Hematopoietic multipotent progenitor cell treated with erythropoietin and hydrocortisone succinate and interleukin-3 and kit ligand, for 15 days (in vitro differentiated cells): ENCODE data around the gene CYYR1.

Experiments used
- DNase-seq: peaks from one replicate; pipeline ENCODE4 v3.0.0-alpha.2; 2015; ENCODE audit warnings: low spot score

Gene CYYR1

GRCh38 chr21:26572702-26573381 lies at the start of gene CYYR1:
Gene CYYR1 (minus strand): TSS chr21:26573286. CDS start chr21:26572940, 346 bp downstream.
- no peak for DNase-seq

- DNase-seq, result no peak
Measured at GRCh38 chr21:26617176-26617575, 44.1 kb upstream of the CYYR1 start.

- no peak for DNase-seq
Measured at GRCh38 chr21:26614251-26614650, 41.2 kb upstream of the CYYR1 start.

GRCh38 chr21:26599261-26599660 lies 26.2 kb upstream of the CYYR1 start:
- DNase-seq, result no peak

- DNase-seq, result no peak
Measured at GRCh38 chr21:26597981-26598380, 24.9 kb upstream of the CYYR1 start.

DNA sequence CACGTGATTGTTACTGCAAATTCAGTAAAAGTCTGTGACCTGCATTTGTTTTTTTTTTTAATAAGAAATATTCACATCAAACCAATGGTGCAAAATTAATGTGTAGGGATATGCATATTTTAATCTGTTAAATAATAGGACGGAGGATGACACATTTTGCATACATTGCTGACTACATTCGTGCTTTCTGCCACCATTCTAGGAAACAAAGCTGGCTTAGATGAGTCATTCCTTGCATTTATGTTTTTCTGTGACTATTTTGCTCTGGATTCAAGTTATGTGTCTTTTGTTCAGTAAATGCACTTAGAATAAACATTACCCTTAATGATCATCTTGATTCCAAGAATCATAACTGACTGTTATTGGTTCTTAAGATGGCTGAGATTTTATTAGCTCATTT lies 23.9 kb upstream of the CYYR1 start:
- DNase-seq, result no peak

DNA sequence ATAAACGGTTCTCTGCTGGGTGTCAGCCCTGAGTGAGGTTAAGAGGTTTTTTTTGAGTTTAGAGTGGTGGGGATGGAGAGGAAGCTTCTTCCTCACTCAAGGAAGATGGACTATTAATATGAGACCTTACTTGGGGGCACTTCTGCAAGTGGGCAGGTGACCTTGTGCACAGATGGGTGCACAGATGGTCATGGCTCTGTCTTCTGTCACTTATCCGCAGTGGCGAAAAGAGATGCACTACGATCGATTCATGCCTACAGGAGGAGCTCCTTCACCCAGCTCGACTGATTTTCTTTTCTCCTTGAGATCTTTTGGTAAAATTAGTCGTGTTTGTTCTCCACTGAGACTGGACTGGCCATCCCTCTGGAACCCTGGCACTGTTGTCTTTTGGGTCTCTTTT lies 22.9 kb upstream of the CYYR1 start:
- no peak for DNase-seq

DNA sequence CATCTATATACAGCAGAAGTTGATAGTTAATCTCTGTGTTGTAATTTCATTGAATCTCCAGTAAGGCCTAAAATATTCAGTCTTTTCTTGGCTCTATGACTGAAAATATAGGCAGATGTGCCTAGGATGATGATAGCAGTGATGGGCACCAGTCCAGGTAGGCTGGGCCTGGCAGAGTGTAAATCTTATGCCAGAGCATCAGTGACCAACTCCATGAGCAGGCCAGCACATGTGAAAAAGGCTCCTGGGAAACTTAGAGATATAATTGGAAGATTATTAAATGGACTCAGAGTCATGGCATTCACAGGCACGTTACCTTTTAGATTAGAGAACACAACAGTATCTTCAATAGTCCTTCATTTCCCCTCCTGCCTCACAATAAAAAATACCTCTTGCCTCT lies 20.7 kb upstream of the CYYR1 start:
- no peak for DNase-seq

GRCh38 chr21:26591543-26591942 lies 18.5 kb upstream of the CYYR1 start:
- DNase-seq, result no peak

GRCh38 chr21:26588446-26588845 lies 15.4 kb upstream of the CYYR1 start:
- DNase-seq, result no peak

DNA sequence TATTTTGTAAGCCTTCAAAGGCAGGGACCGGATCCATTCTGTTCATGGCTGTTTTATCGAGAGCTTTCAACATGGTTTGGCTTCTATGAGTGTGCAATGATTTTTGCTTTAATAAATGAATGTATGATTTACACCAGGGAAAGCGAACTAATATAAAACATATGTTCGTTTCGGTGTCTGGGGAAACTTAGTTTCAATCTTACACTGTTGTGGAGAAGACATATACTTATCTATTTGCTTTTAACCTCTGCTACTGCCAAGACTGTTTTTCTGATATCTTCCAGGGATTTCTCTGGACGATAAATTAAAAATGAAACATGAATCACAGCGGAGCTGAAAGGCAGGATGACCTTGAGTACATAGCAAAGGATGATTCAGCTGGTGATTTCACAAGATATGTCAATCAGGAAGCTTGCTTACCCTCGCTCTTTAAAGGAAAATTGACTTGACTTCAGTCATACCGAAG lies 14.7 kb upstream of the CYYR1 start:
- no peak for DNase-seq

GRCh38 chr21:26583769-26584168 lies 10.7 kb upstream of the CYYR1 start:
- no peak for DNase-seq

DNA sequence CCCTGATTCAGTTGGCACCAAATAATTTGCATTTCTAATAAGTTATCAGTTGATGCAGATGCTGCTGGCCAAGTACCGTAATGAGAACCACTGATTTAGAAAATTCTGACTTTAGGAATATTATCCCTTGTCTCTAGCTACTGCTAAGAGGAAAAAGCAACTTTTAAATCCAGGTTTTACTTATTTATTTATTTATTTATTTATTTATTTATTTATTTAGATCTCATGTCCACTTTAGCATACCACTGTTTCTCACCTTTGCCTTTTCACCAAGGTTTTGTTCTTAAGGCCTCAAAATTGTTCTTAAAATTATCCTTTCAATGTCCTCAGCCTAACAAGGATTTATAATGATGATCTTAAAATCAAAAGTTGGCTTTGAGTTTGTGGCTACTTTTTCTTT lies 8.7 kb upstream of the CYYR1 start:
- no peak for DNase-seq

GRCh38 chr21:26572076-26572701 lies 897 bp downstream of the CYYR1 start:
- DNase-seq, result no peak

GRCh38 chr21:26570203-26570602 lies 2.9 kb downstream of the CYYR1 start:
- no peak for DNase-seq

DNA sequence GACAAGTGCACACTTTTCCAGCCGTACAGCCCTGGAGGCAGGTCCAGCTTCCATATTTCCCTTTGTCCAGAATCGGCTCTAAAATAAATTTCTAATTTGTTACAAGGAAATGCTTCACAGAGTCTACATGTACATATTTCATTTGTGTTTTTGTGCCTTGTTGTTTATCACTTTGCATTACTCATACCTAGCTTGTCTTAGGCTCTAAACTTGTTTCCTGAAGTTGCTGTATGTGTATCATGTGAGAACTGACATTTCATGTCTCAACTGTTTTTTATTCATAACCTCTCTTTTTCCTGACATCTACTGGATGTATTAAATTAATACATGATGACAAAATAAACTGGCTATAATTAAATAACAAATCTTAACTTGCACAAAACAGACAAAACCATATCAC lies 7.5 kb downstream of the CYYR1 start:
- no peak for DNase-seq

GRCh38 chr21:26565111-26565510 lies 8.0 kb downstream of the CYYR1 start:
- DNase-seq, result no peak

DNA sequence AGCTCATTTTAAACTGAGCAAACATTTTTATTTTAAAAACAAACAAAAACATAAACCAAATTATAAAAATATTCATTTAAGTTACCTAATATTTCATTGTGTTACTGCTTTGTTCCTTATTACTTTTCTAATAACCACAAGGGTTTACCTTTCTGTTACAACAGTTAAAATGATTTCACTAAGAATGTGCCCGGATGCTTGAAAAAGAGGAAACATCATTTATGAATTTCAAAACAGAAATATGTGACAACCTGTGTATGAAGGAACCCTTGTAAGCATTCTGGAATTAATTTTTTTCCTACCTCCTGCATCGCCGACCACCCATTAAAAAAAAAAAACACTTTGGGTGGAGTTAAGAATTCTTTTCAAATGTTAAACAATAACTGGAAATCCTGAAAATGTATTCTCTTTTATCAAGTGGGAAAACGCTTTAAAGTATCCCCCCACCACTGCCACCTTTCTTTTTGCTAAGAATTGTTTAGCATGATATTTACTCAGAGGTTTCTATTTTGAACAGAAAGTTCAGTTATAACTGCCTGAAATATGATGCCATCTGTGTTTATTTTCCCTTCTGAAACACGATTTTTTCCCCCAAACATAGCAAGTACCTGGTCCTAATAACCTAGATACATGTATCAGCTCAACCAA lies 9.1 kb downstream of the CYYR1 start:
- no peak for DNase-seq

- no peak for DNase-seq
Measured at GRCh38 chr21:26560612-26561011, 12.5 kb downstream of the CYYR1 start.

DNA sequence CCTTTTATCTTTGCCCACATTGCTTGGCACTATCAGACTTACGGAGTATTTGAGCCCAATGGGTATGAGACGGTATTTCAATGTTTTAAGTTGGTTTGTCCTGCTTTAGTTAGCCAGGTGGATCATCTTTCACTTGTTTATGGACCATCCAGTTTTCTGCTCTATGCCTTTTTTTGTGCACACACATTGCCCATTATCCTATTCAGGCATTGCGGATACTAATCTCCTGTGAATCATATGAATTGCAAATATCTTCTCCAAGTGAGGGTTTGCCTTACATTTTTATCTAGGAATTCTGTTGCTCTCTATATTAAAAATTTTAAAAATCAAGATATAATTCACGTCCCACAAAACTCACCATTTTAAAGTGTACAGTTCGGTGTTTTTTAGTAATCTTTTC lies 14.0 kb downstream of the CYYR1 start:
- DNase-seq, result no peak

- DNase-seq, result no peak
Measured at GRCh38 chr21:26557106-26557505, 16.0 kb downstream of the CYYR1 start.

GRCh38 chr21:26555540-26556146 lies 17.4 kb downstream of the CYYR1 start:
- no peak for DNase-seq

DNA sequence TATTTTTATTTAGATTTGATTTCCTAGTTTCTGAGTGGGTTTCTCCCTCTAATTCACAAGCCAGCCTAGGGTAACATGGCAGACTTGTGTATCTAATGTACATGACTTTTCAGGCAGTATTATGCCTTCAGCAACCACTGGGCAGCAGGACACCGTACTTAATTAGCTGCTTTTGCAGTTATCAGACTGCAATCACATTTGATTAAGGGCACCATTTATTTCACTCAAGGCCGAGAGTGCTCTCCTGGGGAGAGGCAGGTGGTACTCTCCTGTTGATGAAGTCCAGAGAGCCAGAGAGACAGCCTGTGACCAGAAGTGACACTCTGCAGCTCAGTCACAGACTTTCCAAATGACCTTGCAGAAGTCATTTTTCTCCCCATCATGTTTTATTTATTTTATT lies 18.7 kb downstream of the CYYR1 start:
- DNase-seq, result no peak
